ENCODE results near the gene RAB9B. TPM values are rescaled to one million over a fixed set of nuclear protein-coding genes. Genes with fewer than 3 reads are reported as not detected.

RAB9B gene
- polyA plus RNA-seq, 2 of the 4 experiments (the other 2 are of a cell fraction), result 0.09 to 0.16 TPM

DNA sequence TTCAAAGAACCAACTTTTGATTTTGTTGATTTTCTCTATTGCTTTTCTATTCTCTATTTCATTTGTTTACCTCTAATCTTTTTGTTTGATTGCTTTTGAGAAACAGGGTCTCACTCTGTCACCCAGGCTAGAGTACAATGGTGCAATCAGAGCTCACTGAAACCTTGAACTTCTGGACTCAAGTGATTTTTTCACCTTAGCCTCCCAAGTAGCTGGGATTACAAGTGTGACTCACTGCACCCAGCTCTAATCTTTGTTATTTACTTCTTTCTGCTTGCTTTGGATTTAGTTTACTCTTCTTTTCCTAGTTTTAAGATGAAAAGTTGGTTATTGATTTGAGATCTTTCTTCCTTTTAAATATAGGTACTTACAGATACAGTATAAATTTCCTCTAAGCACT lies 26.2 kb downstream of the RAB9B start:
- FAIRE-seq, result no peak

DNA sequence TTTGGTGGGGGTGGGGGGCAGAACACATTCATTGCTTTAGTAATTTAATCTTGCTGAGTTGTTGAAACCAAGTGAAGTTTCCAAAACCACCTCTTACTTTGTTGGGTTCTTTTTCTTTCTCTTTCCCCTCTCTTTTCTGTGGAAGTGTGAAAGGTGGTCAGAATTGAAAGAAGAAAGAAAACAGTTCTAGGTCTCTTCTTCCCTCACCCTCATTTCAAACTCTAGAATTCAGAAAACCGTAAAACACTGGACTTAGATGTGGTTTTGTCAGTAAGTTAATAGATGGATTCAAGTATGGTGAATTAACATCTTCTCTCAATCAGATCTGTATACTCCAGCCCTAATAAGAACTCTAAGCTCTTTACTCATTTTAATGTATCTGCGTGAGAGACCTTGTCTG lies 31.7 kb downstream of the RAB9B start:
- FAIRE-seq, result no peak
- Histone ChIP-seq H3K27ac (no peak overlapping the region), H3K9me3 (no peaks in the 10 kb centered on the region), H3K4me1 (no peaks in the 10 kb centered on the region), H3K4me3 (no peak overlapping the region), H3K4me2 (no peak overlapping the region)
- DNase-seq (ENCODE audit: low read depth in 1 of 2, low spot score in 1 of 2), result no peak
- 33% methylated on average over 2 of the region's 2 CpGs for WGBS (ENCODE audit: missing lambda C conversion rate)
- TF ChIP-seq SREBF2 (IDR thresholded peaks at IDR 0.05) (no peak), ESRRA (IDR thresholded peaks at IDR 0.05; ENCODE audit: borderline replicate concordance, low read length) (no peak), HOXA7 (CRISPR knock-in tag; IDR thresholded peaks at IDR 0.05) (no peak)
- TF ChIP-seq, protein P1, sequence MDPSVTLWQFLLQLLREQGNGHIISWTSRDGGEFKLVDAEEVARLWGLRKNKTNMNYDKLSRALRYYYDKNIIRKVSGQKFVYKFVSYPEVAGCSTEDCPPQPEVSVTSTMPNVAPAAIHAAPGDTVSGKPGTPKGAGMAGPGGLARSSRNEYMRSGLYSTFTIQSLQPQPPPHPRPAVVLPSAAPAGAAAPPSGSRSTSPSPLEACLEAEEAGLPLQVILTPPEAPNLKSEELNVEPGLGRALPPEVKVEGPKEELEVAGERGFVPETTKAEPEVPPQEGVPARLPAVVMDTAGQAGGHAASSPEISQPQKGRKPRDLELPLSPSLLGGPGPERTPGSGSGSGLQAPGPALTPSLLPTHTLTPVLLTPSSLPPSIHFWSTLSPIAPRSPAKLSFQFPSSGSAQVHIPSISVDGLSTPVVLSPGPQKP (IDR thresholded peaks at IDR 0.05; ENCODE audit: low read depth, low read length), result no peak
- ChIA-PET CTCF (no interaction called here), POLR2A (no interaction called here)
- no peak for ATAC-seq

More for the DNA sequence above, 26.2 kb downstream of the RAB9B start:
- no peak overlapping the region for H3K4me2 ChIP-seq
- no peaks in the 10 kb centered on the region for H3K4me1 ChIP-seq
- H3K27ac ChIP-seq, result no peak overlapping the region
- POLR2A ChIA-PET, result no interaction called here
- H3K4me3 ChIP-seq, result no peak overlapping the region
- H3K9me3 ChIP-seq, result no peaks in the 10 kb centered on the region
- TF ChIP-seq RNF2 (IDR thresholded peaks at IDR 0.05; ENCODE audit: borderline replicate concordance, low read depth) (no peak), HDAC2 (IDR thresholded peaks at IDR 0.05) (no peak), CBX2 (IDR thresholded peaks at IDR 0.05; ENCODE audit: borderline replicate concordance, low read depth) (no peak), ZSCAN20 (CRISPR knock-in tag; IDR thresholded peaks at IDR 0.05) (no peak), CHD4 (IDR thresholded peaks at IDR 0.05; ENCODE audit: borderline replicate concordance) (no peak), JUNB (IDR thresholded peaks at IDR 0.05) (no peak)
- TF ChIP-seq, protein P2, sequence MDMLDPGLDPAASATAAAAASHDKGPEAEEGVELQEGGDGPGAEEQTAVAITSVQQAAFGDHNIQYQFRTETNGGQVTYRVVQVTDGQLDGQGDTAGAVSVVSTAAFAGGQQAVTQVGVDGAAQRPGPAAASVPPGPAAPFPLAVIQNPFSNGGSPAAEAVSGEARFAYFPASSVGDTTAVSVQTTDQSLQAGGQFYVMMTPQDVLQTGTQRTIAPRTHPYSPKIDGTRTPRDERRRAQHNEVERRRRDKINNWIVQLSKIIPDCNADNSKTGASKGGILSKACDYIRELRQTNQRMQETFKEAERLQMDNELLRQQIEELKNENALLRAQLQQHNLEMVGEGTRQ (IDR thresholded peaks at IDR 0.05), result no peak
- ATAC-seq, result no peak
- no peak for DNase-seq (ENCODE audit: low read depth in 1 of 2, low spot score in 1 of 2)
- CTCF ChIA-PET, result no interaction called here

DNA sequence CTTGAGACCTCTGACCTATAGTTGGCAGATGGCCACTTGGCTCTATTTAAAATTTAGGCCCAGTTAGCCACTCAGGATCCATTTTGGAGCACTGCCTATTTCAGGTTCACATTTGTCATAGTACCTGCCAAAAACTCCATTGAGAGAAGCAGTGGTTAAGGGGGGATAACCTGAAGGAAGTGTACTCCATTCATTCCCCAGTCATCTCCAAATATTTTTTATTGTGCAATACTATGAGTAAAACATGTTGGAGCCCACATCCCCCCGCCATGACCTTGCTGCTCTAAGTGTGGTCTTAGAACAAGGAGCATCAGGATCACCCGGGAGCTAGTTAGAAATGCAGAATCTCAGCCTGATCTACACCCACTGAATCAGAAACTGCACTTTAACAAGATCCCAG lies 34.4 kb downstream of the RAB9B start:
- no peak for FAIRE-seq
- ChIA-PET POLR2A (no interaction called here), CTCF (no interaction called here)
- TF ChIP-seq, protein P3, sequence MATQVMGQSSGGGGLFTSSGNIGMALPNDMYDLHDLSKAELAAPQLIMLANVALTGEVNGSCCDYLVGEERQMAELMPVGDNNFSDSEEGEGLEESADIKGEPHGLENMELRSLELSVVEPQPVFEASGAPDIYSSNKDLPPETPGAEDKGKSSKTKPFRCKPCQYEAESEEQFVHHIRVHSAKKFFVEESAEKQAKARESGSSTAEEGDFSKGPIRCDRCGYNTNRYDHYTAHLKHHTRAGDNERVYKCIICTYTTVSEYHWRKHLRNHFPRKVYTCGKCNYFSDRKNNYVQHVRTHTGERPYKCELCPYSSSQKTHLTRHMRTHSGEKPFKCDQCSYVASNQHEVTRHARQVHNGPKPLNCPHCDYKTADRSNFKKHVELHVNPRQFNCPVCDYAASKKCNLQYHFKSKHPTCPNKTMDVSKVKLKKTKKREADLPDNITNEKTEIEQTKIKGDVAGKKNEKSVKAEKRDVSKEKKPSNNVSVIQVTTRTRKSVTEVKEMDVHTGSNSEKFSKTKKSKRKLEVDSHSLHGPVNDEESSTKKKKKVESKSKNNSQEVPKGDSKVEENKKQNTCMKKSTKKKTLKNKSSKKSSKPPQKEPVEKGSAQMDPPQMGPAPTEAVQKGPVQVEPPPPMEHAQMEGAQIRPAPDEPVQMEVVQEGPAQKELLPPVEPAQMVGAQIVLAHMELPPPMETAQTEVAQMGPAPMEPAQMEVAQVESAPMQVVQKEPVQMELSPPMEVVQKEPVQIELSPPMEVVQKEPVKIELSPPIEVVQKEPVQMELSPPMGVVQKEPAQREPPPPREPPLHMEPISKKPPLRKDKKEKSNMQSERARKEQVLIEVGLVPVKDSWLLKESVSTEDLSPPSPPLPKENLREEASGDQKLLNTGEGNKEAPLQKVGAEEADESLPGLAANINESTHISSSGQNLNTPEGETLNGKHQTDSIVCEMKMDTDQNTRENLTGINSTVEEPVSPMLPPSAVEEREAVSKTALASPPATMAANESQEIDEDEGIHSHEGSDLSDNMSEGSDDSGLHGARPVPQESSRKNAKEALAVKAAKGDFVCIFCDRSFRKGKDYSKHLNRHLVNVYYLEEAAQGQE (IDR thresholded peaks at IDR 0.05), result no peak
- TF ChIP-seq CHD2 (IDR thresholded peaks at IDR 0.05; ENCODE audit: low read length, partially characterized antibody) (no peak), HOXA7 (CRISPR knock-in tag; IDR thresholded peaks at IDR 0.05) (no peak), POLR2AphosphoS2 (conservative IDR thresholded peaks at IDR 0.05; ENCODE audit: low read length) (no peak), EHMT2 (IDR thresholded peaks at IDR 0.05; ENCODE audit: low read depth) (no peak), RAD21 (conservative IDR thresholded peaks at IDR 0.05 in 1 of 2, IDR thresholded peaks at IDR 0.05 in 1 of 2) (no peak), CBX8 (IDR thresholded peaks at IDR 0.05) (no peak), RCOR1 (IDR thresholded peaks at IDR 0.05; ENCODE audit: low read depth, low read length) (no peak), RFX5 (IDR thresholded peaks at IDR 0.05) (no peak), MAFK (IDR thresholded peaks at IDR 0.05; ENCODE audit: partially characterized antibody) (no peak), PHF8 (IDR thresholded peaks at IDR 0.05; ENCODE audit: borderline replicate concordance, low read depth) (no peak), EHF (CRISPR knock-in tag; IDR thresholded peaks at IDR 0.05) (no peak), HOXB5 (CRISPR knock-in tag; IDR thresholded peaks at IDR 0.05) (no peak), NFE2L2 (conservative IDR thresholded peaks at IDR 0.05; ENCODE audit: low read length) (no peak), ZNF302 (CRISPR knock-in tag; IDR thresholded peaks at IDR 0.05) (no peak), MYC (IDR thresholded peaks at IDR 0.05; ENCODE audit: borderline replicate concordance, low read length) (no peak), SREBF2 (IDR thresholded peaks at IDR 0.05) (no peak), SMC3 (IDR thresholded peaks at IDR 0.05) (no peak), FOSB (CRISPR knock-in tag; IDR thresholded peaks at IDR 0.05) (no peak)
- TF ChIP-seq, protein P4, sequence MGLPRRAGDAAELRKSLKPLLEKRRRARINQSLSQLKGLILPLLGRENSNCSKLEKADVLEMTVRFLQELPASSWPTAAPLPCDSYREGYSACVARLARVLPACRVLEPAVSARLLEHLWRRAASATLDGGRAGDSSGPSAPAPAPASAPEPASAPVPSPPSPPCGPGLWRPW (IDR thresholded peaks at IDR 0.05), result no peak
- no peak for ATAC-seq
- Histone ChIP-seq H3K9me3 (no peaks in the 10 kb centered on the region), H3K27ac (no peak overlapping the region), H3K4me3 (no peak overlapping the region), H3K4me2 (no peak overlapping the region), H3K4me1 (no peaks in the 10 kb centered on the region)
- 6% methylated on average over 2 of the region's 2 CpGs for WGBS (ENCODE audit: missing lambda C conversion rate)
- DNase-seq (ENCODE audit: low read depth in 1 of 2, low spot score in 1 of 2), result no peak

Measured in A549 (cell line).